ENCODE measurements around the gene SACS. TPM values are rescaled to one million over a fixed set of nuclear protein-coding genes. Genes with fewer than 3 reads are reported as not detected.

Gene SACS
- total RNA-seq, 1 experiment from 2014 or later = 11.6 TPM

DNA sequence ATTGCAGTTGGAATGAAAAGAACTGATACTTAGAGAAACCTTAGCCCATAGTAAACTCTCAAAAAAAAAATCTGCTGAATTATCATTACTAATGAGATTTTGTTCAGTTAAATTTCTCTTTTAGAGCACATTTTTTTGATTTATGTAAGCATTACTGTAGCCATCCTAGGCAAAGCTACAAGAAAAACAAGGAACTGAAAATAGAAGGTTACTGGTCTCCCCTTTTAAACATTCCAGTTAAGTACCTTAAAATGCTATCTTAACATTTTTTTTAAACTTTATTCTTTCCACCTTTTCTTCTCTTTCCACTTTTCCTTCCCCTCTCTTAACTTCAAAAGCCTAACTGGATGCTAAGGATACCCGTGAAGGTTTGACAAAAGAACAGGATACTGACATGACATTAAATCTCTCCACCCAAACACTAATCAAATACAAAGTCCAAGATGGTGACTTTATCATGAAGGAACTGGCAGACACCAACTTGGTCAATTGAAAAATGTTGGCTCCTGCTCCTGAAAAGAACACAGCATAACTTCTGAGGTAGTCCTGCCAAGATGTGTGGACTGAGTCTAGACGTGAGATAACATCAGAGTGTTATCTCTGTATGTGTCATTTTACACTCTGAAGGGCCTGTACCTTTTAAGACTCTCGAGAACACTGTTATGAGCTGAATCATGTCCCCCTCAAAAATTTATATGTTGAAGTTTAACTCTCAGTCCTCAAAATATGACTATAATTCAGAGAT is 29.5 kb upstream of the SACS start:
- H3K36me3 Mint-ChIP-seq (ENCODE audit: insufficient read depth, unreplicated experiment) = peaks cover 8% of the 10 kb centered on the region
- H3K4me3 Mint-ChIP-seq (ENCODE audit: low read depth, unreplicated experiment) = no peak overlapping the region
- intact Hi-C loops (cut with micrococcal nuclease; ENCODE audit: unreplicated experiment) = loop anchor here (10.0 kb wide), 1 partner anchor 242 kb away; no protein-coding TSS in a partner anchor
- no peaks in the 10 kb centered on the region for H3K9me3 Mint-ChIP-seq (ENCODE audit: low read depth, unreplicated experiment)
- H3K27ac Mint-ChIP-seq (ENCODE audit: unreplicated experiment) = no peak overlapping the region
- no TSS peak for BruUV-seq (replicated peaks)
- TF ChIP-seq, protein P1, sequence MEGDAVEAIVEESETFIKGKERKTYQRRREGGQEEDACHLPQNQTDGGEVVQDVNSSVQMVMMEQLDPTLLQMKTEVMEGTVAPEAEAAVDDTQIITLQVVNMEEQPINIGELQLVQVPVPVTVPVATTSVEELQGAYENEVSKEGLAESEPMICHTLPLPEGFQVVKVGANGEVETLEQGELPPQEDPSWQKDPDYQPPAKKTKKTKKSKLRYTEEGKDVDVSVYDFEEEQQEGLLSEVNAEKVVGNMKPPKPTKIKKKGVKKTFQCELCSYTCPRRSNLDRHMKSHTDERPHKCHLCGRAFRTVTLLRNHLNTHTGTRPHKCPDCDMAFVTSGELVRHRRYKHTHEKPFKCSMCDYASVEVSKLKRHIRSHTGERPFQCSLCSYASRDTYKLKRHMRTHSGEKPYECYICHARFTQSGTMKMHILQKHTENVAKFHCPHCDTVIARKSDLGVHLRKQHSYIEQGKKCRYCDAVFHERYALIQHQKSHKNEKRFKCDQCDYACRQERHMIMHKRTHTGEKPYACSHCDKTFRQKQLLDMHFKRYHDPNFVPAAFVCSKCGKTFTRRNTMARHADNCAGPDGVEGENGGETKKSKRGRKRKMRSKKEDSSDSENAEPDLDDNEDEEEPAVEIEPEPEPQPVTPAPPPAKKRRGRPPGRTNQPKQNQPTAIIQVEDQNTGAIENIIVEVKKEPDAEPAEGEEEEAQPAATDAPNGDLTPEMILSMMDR (IDR thresholded peaks at IDR 0.05; ENCODE audit: unreplicated experiment) = no peak
- peaks cover 8% of the 10 kb centered on the region for H3K4me1 Mint-ChIP-seq (ENCODE audit: low read depth, unreplicated experiment)
- CTCF ChIA-PET = no interaction called here
- no peak for DNase-seq
- no peaks in the 10 kb centered on the region for H3K27me3 Mint-ChIP-seq (ENCODE audit: unreplicated experiment)

DNA sequence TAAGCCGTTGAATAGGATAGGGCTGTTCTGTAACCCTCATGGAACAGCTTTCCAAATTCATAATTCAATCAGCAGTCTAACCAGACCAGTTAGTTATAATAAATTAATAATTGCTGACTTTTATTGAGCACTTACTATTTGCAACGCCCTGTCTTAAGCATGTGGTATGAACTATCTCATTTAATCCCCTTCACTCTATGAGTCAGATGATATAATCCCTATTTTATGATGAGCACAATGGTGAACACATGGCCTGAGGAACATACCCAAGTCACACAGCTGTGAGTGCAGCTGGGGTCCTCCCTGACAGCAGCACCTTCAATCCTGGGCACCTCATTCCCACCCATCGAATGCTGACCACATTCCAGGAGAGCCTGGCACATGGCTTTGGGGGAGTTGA is 28.0 kb upstream of the SACS start:
- intact Hi-C loops (cut with micrococcal nuclease; ENCODE audit: unreplicated experiment) = loop anchor here (10.0 kb wide), 1 partner anchor 243 kb away; no protein-coding TSS in a partner anchor
- CTCF ChIA-PET = no interaction called here
- H3K4me1 Mint-ChIP-seq (ENCODE audit: low read depth, unreplicated experiment) = no peaks in the 10 kb centered on the region
- H3K27me3 Mint-ChIP-seq (ENCODE audit: unreplicated experiment) = no peaks in the 10 kb centered on the region
- DNase-seq = no peak
- H3K9me3 Mint-ChIP-seq (ENCODE audit: low read depth, unreplicated experiment) = no peaks in the 10 kb centered on the region
- TF ChIP-seq, protein P1 (IDR thresholded peaks at IDR 0.05; ENCODE audit: unreplicated experiment) = no peak
- peaks cover 6% of the 10 kb centered on the region for H3K36me3 Mint-ChIP-seq (ENCODE audit: insufficient read depth, unreplicated experiment)
- no peak overlapping the region for H3K4me3 Mint-ChIP-seq (ENCODE audit: low read depth, unreplicated experiment)
- no TSS peak for BruUV-seq (replicated peaks)
- H3K27ac Mint-ChIP-seq (ENCODE audit: unreplicated experiment) = no peak overlapping the region

- H3K27ac Mint-ChIP-seq (ENCODE audit: unreplicated experiment) = no peak overlapping the region
- no peak for DNase-seq
- no peaks in the 10 kb centered on the region for H3K4me1 Mint-ChIP-seq (ENCODE audit: low read depth, unreplicated experiment)
- H3K9me3 Mint-ChIP-seq (ENCODE audit: low read depth, unreplicated experiment) = no peaks in the 10 kb centered on the region
- TF ChIP-seq, protein P1 (IDR thresholded peaks at IDR 0.05; ENCODE audit: unreplicated experiment) = no peak
- CTCF ChIA-PET = no interaction called here
- no TSS peak for BruUV-seq (replicated peaks)
- H3K4me3 Mint-ChIP-seq (ENCODE audit: low read depth, unreplicated experiment) = no peak overlapping the region
- H3K36me3 Mint-ChIP-seq (ENCODE audit: insufficient read depth, unreplicated experiment) = peaks cover under 1% of the 10 kb centered on the region
- H3K27me3 Mint-ChIP-seq (ENCODE audit: unreplicated experiment) = no peaks in the 10 kb centered on the region
- intact Hi-C loops (cut with micrococcal nuclease; ENCODE audit: unreplicated experiment) = loop anchor here (10.0 kb wide), 1 partner anchor 244 kb away; no protein-coding TSS in a partner anchor
Measured at GRCh38 chr13:23460921-23461320, 27.4 kb upstream of the SACS start.

- Mint-ChIP-seq H3K27me3 (ENCODE audit: unreplicated experiment) (no peaks in the 10 kb centered on the region), H3K9me3 (ENCODE audit: low read depth, unreplicated experiment) (no peaks in the 10 kb centered on the region), H3K36me3 (ENCODE audit: insufficient read depth, unreplicated experiment) (no peaks in the 10 kb centered on the region), H3K4me1 (ENCODE audit: low read depth, unreplicated experiment) (no peaks in the 10 kb centered on the region), H3K4me3 (ENCODE audit: low read depth, unreplicated experiment) (no peak overlapping the region), H3K27ac (ENCODE audit: unreplicated experiment) (no peak overlapping the region)
- TF ChIP-seq, protein P1 (IDR thresholded peaks at IDR 0.05; ENCODE audit: unreplicated experiment) = no peak
- CTCF ChIA-PET = no interaction called here
- no peak for DNase-seq
- intact Hi-C loops (cut with micrococcal nuclease; ENCODE audit: unreplicated experiment) = loop anchor here (10.0 kb wide), 1 partner anchor 244 kb away; no protein-coding TSS in a partner anchor
- no TSS peak for BruUV-seq (replicated peaks)
Measured at GRCh38 chr13:23460309-23460708, 26.8 kb upstream of the SACS start.
